Ishikawa (cell line): ENCODE measurements around the gene ALOX5AP.

Experiments
- CEBPB ChIP-seq: IDR thresholded peaks from 2 replicates; pipeline ENCODE4 v1.6.1; 2012
- EGR1 ChIP-seq: IDR thresholded peaks from 2 replicates; pipeline ENCODE4 v1.6.1; 2012
- EP300 ChIP-seq: IDR thresholded peaks from 2 replicates; pipeline ENCODE4 v1.6.1; 2012; ENCODE audit warnings: borderline replicate concordance
- MAX ChIP-seq: IDR thresholded peaks from 2 replicates; pipeline ENCODE4 v1.6.1; 2012
- RAD21 ChIP-seq: IDR thresholded peaks from 2 replicates; pipeline ENCODE4 v1.6.1; 2012; ENCODE audit warnings: low read depth
- TAF1 ChIP-seq: IDR thresholded peaks from 2 replicates; pipeline ENCODE4 v1.6.1; 2012; ENCODE audit warnings: low read depth, mild to moderate bottlenecking
- TEAD4 ChIP-seq: IDR thresholded peaks from 2 replicates; pipeline ENCODE4 v1.6.1; 2012
- USF1 ChIP-seq: IDR thresholded peaks from 2 replicates; pipeline ENCODE4 v1.6.1; 2012
- YY1 ChIP-seq: IDR thresholded peaks from 2 replicates; pipeline ENCODE4 v1.6.1; 2012; ENCODE audit warnings: low read depth

GRCh38 chr13:30736461-30737320 lies 1.3 kb downstream of the ALOX5AP start:
- TF ChIP-seq TEAD4 (no peak), EP300 (no peak), YY1 (no peak), MAX (no peak), RAD21 (no peak), TAF1 (no peak), CEBPB (no peak), EGR1 (no peak), USF1 (no peak)
